Stomach (tissue), 9 donors: ENCODE results near the gene NT5C1A. TPM values are rescaled to one million over a fixed set of nuclear protein-coding genes. Genes with fewer than 3 reads are reported as not detected.

Experiments used
- DNase-seq, 2 donors: peaks; one replicate each; pipeline versions ENCODE4 v3.0.0 to v3.0.0-alpha.2; 2013 to 2019
- H3K27ac ChIP-seq, 5 donors: fragments of 200-600 bp in 4 of 5; sonication (generic) in 4 of 5; one replicate each; pipeline ENCODE4 v1.5.1; 2013 to 2019; ENCODE audit warnings: mild to moderate bottlenecking in 1 of 5, moderate library complexity in 1 of 5
- H3K27me3 ChIP-seq, 3 donors: fragments of 200-600 bp; sonication (generic); one replicate each; pipeline ENCODE4 v1.5.1; 2017 to 2019; ENCODE audit warnings: mixed run types in 1 of 3
- H3K36me3 ChIP-seq, 4 donors: fragments of 200-600 bp; sonication (generic); 1 replicate in 3 of 4; 2 replicates in 1 of 4; pipeline ENCODE4 v1.5.1; 2016 to 2019
- H3K4me1 ChIP-seq, 4 donors: fragments of 200-600 bp; sonication (generic); one replicate each; pipeline ENCODE4 v1.5.1; 2016 to 2019
- H3K4me3 ChIP-seq, 4 donors: fragments of 200-600 bp; sonication (generic) in 3 of 4; one replicate each; pipeline ENCODE4 v1.5.1; 2016 to 2019; ENCODE audit warnings: mild to moderate bottlenecking in 1 of 4
- H3K9me3 ChIP-seq, 4 donors: fragments of 200-600 bp; sonication (generic); one replicate each; pipeline ENCODE4 v1.5.1; 2016 to 2019
- CTCF ChIP-seq, 7 experiments: fragments of 450-650 bp in 4 of 7; fragments of 200-600 bp in 3 of 7; sonication (generic) in 3 of 7; IDR thresholded peaks; one replicate each; pipeline ENCODE4 v1.5.1; 2016 to 2019; ENCODE audit warnings: antibody characterized with exemption in 7 of 7, control low read depth in 2 of 7, mild to moderate bottlenecking in 1 of 7
- EP300 ChIP-seq: sonication (generic); formaldehyde crosslinking; IDR thresholded peaks from one replicate; pipeline ENCODE4 v1.6.1; 2017; ENCODE audit warnings: antibody characterized with exemption
- POLR2A ChIP-seq, 4 donors: fragments of 450-650 bp; IDR thresholded peaks; one replicate each; pipeline ENCODE4 v1.6.1; 2016; ENCODE audit warnings: antibody characterized with exemption in 4 of 4, control low read depth in 2 of 4, mild to moderate bottlenecking in 1 of 4, moderate library complexity in 1 of 4
- POLR2AphosphoS5 ChIP-seq, 3 donors: sonication (generic); formaldehyde crosslinking; IDR thresholded peaks; one replicate each; pipeline ENCODE4 v1.6.1; 2016; ENCODE audit warnings: antibody characterized with exemption in 3 of 3
- WGBS, 5 donors: extraction: QIAGEN DNeasy Blood & Tissue Kit in 3 of 5; methylation state at CpG; one replicate each; pipeline versions ENCODE4 v1.1.5 to v1.1.7; 2013 to 2018; 5-methylcytosine and 5-hydroxymethylcytosine counted together
- intact Hi-C: fragments of 100-400 bp; cut with DNase I; formaldehyde crosslinking; loops from one replicate; pipeline ENCODE4 v1.15.1; 2023; ENCODE audit warnings: low total_unique reads
- polyA plus RNA-seq, 3 donors: library from polyadenylated mRNA; stranded (reverse); fragments of 200-250 nt; gene quantifications; one replicate each; pipeline ENCODE4 v1.2.3, GENCODE V29; 2013
- total RNA-seq, 5 donors: library from RNA; depleted of rRNA; stranded (reverse); fragments of >200 nt; gene quantifications; one replicate each; pipeline versions ENCODE4 v1.1.0 to v1.2.3, GENCODE V29; 2014 to 2016
- donor health status: healthy with polysubstance abuse.
- donor health status: Bipolar disorder and iron deficiency.
- donor health status: healthy.

NT5C1A gene
- total and polyA plus RNA-seq, 8 donors: 0.76 to 0.92 TPM; not detected in 6

- peak in 1 of 2 donors; percentile 35 for DNase-seq
- intact Hi-C loops: no loop called here
- no peaks in the 10 kb centered on the region for H3K9me3 ChIP-seq
- H3K36me3 ChIP-seq: no peaks in the 10 kb centered on the region
- 56 to 66% (median 59%) methylated on average over 12 of the region's 12 CpGs for WGBS, 5 donors
- H3K27ac ChIP-seq: peak overlapping the region; percentile 4 to 60 (median 58)
- H3K4me1 ChIP-seq: peaks cover 4 to 20% (median 17%) of the 10 kb centered on the region in 4 donors
- no peak for TF ChIP-seq POLR2A (IDR thresholded peaks at IDR 0.05)
- no peak for TF ChIP-seq POLR2AphosphoS5 (IDR thresholded peaks at IDR 0.05)
- no peak for TF ChIP-seq CTCF (IDR thresholded peaks at IDR 0.05)
- peak; percentile 18 for TF ChIP-seq EP300
- H3K27me3 ChIP-seq: peaks cover 0 to 50% (median 26%) of the 10 kb centered on the region in 3 donors
- H3K4me3 ChIP-seq: no peak overlapping the region
These were observed 36.6 kb downstream of the NT5C1A start for GRCh38 chr1:39635205-39635870.

GRCh38 chr1:39633422-39633821 lies 38.5 kb downstream of the NT5C1A start:
- peak overlapping the region in 2 of 4 donors; percentile 16 to 34 for H3K4me3 ChIP-seq
- peaks cover 0 to 32% (median 14%) of the 10 kb centered on the region in 3 donors for H3K27me3 ChIP-seq
- TF ChIP-seq POLR2AphosphoS5 (IDR thresholded peaks at IDR 0.05) (no peak), POLR2A (IDR thresholded peaks at IDR 0.05) (no peak), CTCF (IDR thresholded peaks at IDR 0.05) (no peak), EP300 (no peak)
- H3K4me1 ChIP-seq: peaks cover 0 to 10% (median 8%) of the 10 kb centered on the region in 4 donors
- H3K36me3 ChIP-seq: peaks cover 0 to 7% (median 0%) of the 10 kb centered on the region in 4 donors
- intact Hi-C loops: no loop called here
- no peaks in the 10 kb centered on the region for H3K9me3 ChIP-seq
- peak overlapping the region in 3 of 5 donors; percentile 22 to 62 (median 37) for H3K27ac ChIP-seq
- DNase-seq: no peak
- whole genome bisulfite sequencing, 5 donors: 60 to 86% (median 73%) methylated on average over 3 of the region's 3 CpGs

- intact Hi-C loops: no loop called here
- TF ChIP-seq POLR2AphosphoS5 (IDR thresholded peaks at IDR 0.05) (no peak), POLR2A (IDR thresholded peaks at IDR 0.05) (no peak), EP300 (no peak), CTCF (IDR thresholded peaks at IDR 0.05) (no peak)
- H3K9me3 ChIP-seq: no peaks in the 10 kb centered on the region
- H3K27ac ChIP-seq: peak overlapping the region in 3 of 5 donors; percentile 22 to 62 (median 37)
- peak; percentile 67 to 85 for DNase-seq
- peak overlapping the region; percentile 16 to 34 (median 22) for H3K4me3 ChIP-seq
- 10 to 29% (median 22%) methylated on average over 16 to 61 of the region's 61 CpGs for WGBS, 5 donors
- H3K27me3 ChIP-seq: peaks cover 0 to 27% (median 14%) of the 10 kb centered on the region in 3 donors
- H3K4me1 ChIP-seq: peaks cover 0 to 10% (median 8%) of the 10 kb centered on the region in 4 donors
- H3K36me3 ChIP-seq: peaks cover 0 to 7% (median 0%) of the 10 kb centered on the region in 4 donors
These were observed 39.1 kb downstream of the NT5C1A start for GRCh38 chr1:39632682-39633417.

- intact Hi-C loops: no loop called here
- Histone ChIP-seq H3K4me1 (peaks cover 0 to 10% (median 8%) of the 10 kb centered on the region in 4 donors), H3K9me3 (no peaks in the 10 kb centered on the region), H3K27me3 (peaks cover 0 to 21% (median 14%) of the 10 kb centered on the region in 3 donors), H3K4me3 (peak overlapping the region in 2 of 4 donors; percentile 21 to 24), H3K36me3 (peaks cover 0 to 7% (median 0%) of the 10 kb centered on the region in 4 donors), H3K27ac (peak overlapping the region in 2 of 5 donors; percentile 37 to 62)
- TF ChIP-seq CTCF (IDR thresholded peaks at IDR 0.05): no peak
- no peak for TF ChIP-seq POLR2A (IDR thresholded peaks at IDR 0.05)
- no peak for TF ChIP-seq EP300
- TF ChIP-seq POLR2AphosphoS5 (IDR thresholded peaks at IDR 0.05): no peak
- no peak for DNase-seq
- 84 to 100% (median 89%) methylated on average over 1 to 5 of the region's 5 CpGs for WGBS, 5 donors
These were observed 39.6 kb downstream of the NT5C1A start for GRCh38 chr1:39632323-39632681.
